IPS DF 6.9 (cell line): Measurements from ENCODE around the gene ADGRG1.
"Not testable (repeated sequence)": the region's sequence is repeated elsewhere in the genome, so short reads cannot be mapped to it uniquely, and the experiment has no call there.

Experiments used
- DNase-seq: peaks from one replicate; pipeline ENCODE4 v3.0.0-alpha.2; 2013; ENCODE audit warnings: low read depth, low spot score
- H3K27ac ChIP-seq: one replicate; pipeline ENCODE4 v1.5.1; 2013; ENCODE audit warnings: low read length, control low read depth
- H3K27me3 ChIP-seq: 2 replicates; pipeline ENCODE4 v1.6.1; 2013; ENCODE audit warnings: mild to moderate bottlenecking, low read length; ENCODE audit not compliant: control insufficient read depth, insufficient read depth
- H3K36me3 ChIP-seq: 2 replicates; pipeline ENCODE4 v1.6.1; 2013; ENCODE audit warnings: low read length; ENCODE audit not compliant: control insufficient read depth, insufficient read depth
- H3K4me1 ChIP-seq: 2 replicates; pipeline ENCODE4 v1.6.1; 2013; ENCODE audit warnings: low read length; ENCODE audit not compliant: control insufficient read depth, insufficient read depth
- H3K4me3 ChIP-seq: 2 replicates; pipeline ENCODE4 v1.5.1; 2013; ENCODE audit warnings: mild to moderate bottlenecking, low read length
- H3K9me3 ChIP-seq: 2 replicates; pipeline ENCODE4 v1.6.1; 2013; ENCODE audit warnings: low read length, inconsistent platforms; ENCODE audit not compliant: control insufficient read depth, insufficient read depth
- WGBS: extraction: QIAGEN DNeasy Blood & Tissue Kit; methylation state at CpG from one replicate; pipeline ENCODE4 v1.1.7; 2013; ENCODE audit warnings: mixed read lengths, missing lambda C conversion rate; ENCODE audit not compliant: insufficient read length, insufficient coverage; 5-methylcytosine and 5-hydroxymethylcytosine counted together

ADGRG1 gene

GRCh38 chr16:57593990-57594389 is 34.4 kb upstream of the ADGRG1 start:
- no peak overlapping the region for H3K4me3 ChIP-seq
- H3K9me3 ChIP-seq = no peaks in the 10 kb centered on the region
- no CpG with 5 or more reads among the region's 1 CpG for WGBS
- no peaks in the 10 kb centered on the region for H3K4me1 ChIP-seq
- H3K36me3 ChIP-seq = no peaks in the 10 kb centered on the region
- no peak overlapping the region for H3K27ac ChIP-seq
- H3K27me3 ChIP-seq = no peaks in the 10 kb centered on the region
- DNase-seq = no peak

GRCh38 chr16:57594531-57595031 is 33.8 kb upstream of the ADGRG1 start:
- DNase-seq = no peak
- no peaks in the 10 kb centered on the region for H3K36me3 ChIP-seq
- H3K27ac ChIP-seq = no peak overlapping the region
- H3K9me3 ChIP-seq = no peaks in the 10 kb centered on the region
- H3K27me3 ChIP-seq = no peaks in the 10 kb centered on the region
- WGBS = no CpG with 5 or more reads among the region's 4 CpGs
- H3K4me3 ChIP-seq = no peak overlapping the region
- no peaks in the 10 kb centered on the region for H3K4me1 ChIP-seq

GRCh38 chr16:57596234-57596633 is 32.2 kb upstream of the ADGRG1 start:
- H3K27me3 ChIP-seq, H3K27ac ChIP-seq, H3K9me3 ChIP-seq, H3K36me3 ChIP-seq, H3K4me3 ChIP-seq, H3K4me1 ChIP-seq, DNase-seq: not testable (repeated sequence)
- WGBS = no CpG with 5 or more reads among the region's 4 CpGs

- H3K4me3 ChIP-seq = no peak overlapping the region
- H3K9me3 ChIP-seq = no peaks in the 10 kb centered on the region
- H3K27me3 ChIP-seq = 0 out of 2 replicates have a peak, but pooled peaks cover 2% of the 10 kb centered on the region
- no peaks in the 10 kb centered on the region for H3K36me3 ChIP-seq
- no peak overlapping the region for H3K27ac ChIP-seq
- DNase-seq = no peak
- H3K4me1 ChIP-seq = no peaks in the 10 kb centered on the region
Measured at GRCh38 chr16:57598437-57598836, 30.0 kb upstream of the ADGRG1 start.

GRCh38 chr16:57600048-57600835 is 28.2 kb upstream of the ADGRG1 start:
- no peaks in the 10 kb centered on the region for H3K4me1 ChIP-seq
- peak; percentile 61 for DNase-seq
- H3K36me3 ChIP-seq = no peaks in the 10 kb centered on the region
- 0 out of 2 replicates have a peak, but pooled peaks cover 2% of the 10 kb centered on the region for H3K27me3 ChIP-seq
- no peak overlapping the region for H3K27ac ChIP-seq
- H3K9me3 ChIP-seq = no peaks in the 10 kb centered on the region
- no CpG with 5 or more reads among the region's 12 CpGs for WGBS
- H3K4me3 ChIP-seq = no peak overlapping the region

- H3K27ac ChIP-seq = no peak overlapping the region
- no peak overlapping the region for H3K4me3 ChIP-seq
- H3K4me1 ChIP-seq = no peaks in the 10 kb centered on the region
- H3K27me3 ChIP-seq = 0 out of 2 replicates have a peak, but pooled peaks cover 2% of the 10 kb centered on the region
- WGBS = no CpG with 5 or more reads among the region's 2 CpGs
- no peaks in the 10 kb centered on the region for H3K9me3 ChIP-seq
- no peak for DNase-seq
- H3K36me3 ChIP-seq = no peaks in the 10 kb centered on the region
Measured at GRCh38 chr16:57600952-57601580, 27.4 kb upstream of the ADGRG1 start.

GRCh38 chr16:57601801-57602478 is 26.5 kb upstream of the ADGRG1 start:
- Histone ChIP-seq H3K36me3 (no peaks in the 10 kb centered on the region), H3K4me1 (no peaks in the 10 kb centered on the region), H3K9me3 (no peaks in the 10 kb centered on the region), H3K27me3 (0 out of 2 replicates have a peak, but pooled peaks cover 2% of the 10 kb centered on the region), H3K4me3 (no peak overlapping the region), H3K27ac (no peak overlapping the region)
- no CpG with 5 or more reads among the region's 10 CpGs for WGBS
- DNase-seq = no peak

- no CpG with 5 or more reads among the region's 17 CpGs for WGBS
- Histone ChIP-seq H3K27ac (no peak overlapping the region), H3K36me3 (no peaks in the 10 kb centered on the region), H3K4me1 (no peaks in the 10 kb centered on the region), H3K27me3 (0 out of 2 replicates have a peak, but pooled peaks cover 2% of the 10 kb centered on the region), H3K9me3 (no peaks in the 10 kb centered on the region), H3K4me3 (no peak overlapping the region)
- DNase-seq = no peak
Measured at GRCh38 chr16:57603115-57604024, 25.1 kb upstream of the ADGRG1 start.

GRCh38 chr16:57604177-57604576 is 24.3 kb upstream of the ADGRG1 start:
- Histone ChIP-seq H3K27ac (no peak overlapping the region), H3K9me3 (no peaks in the 10 kb centered on the region), H3K36me3 (no peaks in the 10 kb centered on the region), H3K27me3 (0 out of 2 replicates have a peak, but pooled peaks cover 2% of the 10 kb centered on the region), H3K4me3 (no peak overlapping the region), H3K4me1 (no peaks in the 10 kb centered on the region)
- no peak for DNase-seq
- WGBS = no CpG with 5 or more reads among the region's 7 CpGs
